Measurements from ENCODE around the gene SLC24A3.
A peak's percentile ranks its signal among the peaks of the same experiment; 100 is the strongest.

Gene SLC24A3

DNA sequence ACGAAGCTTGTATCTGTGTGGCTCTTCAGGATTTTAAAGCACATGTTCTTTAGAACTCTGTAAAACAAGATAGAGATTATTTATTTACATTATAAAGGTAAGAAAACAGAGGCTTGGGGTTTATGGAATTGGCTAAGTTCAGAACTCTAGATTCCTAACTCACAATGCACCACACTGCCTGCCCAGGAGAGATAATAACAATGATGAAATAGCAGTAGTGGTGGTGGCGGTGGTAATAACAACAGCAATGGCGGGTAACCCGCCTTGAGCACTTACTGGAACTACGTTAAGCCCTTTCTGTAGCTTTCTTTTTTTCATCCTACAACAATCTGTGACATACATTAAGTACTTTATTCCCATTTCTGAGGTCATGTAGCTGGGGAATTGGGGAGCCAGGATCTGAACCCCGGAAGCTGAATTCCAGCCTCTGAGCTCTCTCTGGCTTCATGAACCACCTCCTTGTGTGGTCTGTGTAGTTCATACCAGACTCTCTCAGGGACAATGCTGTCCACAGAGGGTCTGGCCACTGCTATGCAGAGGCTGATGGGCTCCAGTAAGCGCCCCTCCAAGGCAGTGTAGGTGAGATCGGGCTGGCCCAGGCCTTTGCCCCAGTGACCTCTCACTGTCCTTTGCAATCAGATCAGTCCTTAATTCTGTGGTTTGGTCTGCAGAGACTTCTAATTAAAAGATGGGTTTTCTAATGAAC is 260.9 kb downstream of the SLC24A3 start:
- no peak for DNase-seq

- no peak for DNase-seq
Measured at GRCh38 chr20:19473922-19474286, 261.5 kb downstream of the SLC24A3 start.

DNA sequence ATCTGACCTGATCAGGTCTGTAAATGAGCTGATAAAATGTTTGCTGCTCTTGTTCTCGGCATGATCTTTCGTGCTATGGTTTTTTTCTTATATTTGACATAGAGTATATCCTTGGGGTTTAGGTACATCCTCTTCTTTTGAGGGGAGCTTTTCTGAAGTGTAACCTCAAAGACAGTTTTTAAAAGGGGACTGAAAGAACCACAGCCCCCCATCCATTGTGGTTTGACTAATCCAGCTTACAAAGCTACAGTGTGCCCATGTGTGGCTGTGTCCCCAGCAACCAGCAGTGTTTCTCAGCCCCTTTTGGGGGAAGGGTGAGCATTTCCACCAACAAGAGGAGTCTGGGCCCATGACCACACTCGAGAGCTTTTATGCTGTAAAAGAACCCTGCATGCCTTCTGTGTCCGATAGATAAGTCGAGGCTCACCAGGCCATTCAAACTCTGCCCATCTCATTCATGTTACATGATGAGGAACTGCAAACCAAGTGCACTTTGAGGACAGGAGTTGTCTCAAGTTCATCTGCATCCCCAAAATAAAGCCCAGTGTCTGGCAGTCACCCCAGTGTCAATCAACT is 266.0 kb downstream of the SLC24A3 start:
- DNase-seq, result no peak

DNA sequence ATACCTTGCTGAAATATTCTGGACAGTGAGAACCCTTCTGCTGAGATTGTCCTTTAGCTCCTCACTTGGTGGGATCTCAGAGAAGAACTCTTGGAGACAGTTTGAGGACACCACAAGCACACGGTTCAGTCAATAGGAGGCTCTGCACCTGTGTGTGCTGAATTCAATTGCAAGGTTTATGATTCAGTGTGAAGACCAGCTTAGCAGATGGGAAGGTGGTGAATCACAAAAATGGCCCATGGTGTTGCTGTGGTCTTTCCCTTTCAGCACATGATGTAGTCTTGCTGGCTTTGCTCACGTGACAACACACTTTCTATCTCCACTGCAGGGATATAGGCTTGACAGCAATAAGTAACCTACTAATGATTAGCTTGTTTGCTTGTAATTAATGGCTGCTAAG is 270.3 kb downstream of the SLC24A3 start:
- no peak for DNase-seq

- no peak for DNase-seq
Measured at GRCh38 chr20:19483309-19483708, 270.9 kb downstream of the SLC24A3 start.

GRCh38 chr20:19486446-19486845 is 274.0 kb downstream of the SLC24A3 start:
- DNase-seq, result no peak

GRCh38 chr20:19487420-19487819 is 275.0 kb downstream of the SLC24A3 start:
- no peak for DNase-seq

DNA sequence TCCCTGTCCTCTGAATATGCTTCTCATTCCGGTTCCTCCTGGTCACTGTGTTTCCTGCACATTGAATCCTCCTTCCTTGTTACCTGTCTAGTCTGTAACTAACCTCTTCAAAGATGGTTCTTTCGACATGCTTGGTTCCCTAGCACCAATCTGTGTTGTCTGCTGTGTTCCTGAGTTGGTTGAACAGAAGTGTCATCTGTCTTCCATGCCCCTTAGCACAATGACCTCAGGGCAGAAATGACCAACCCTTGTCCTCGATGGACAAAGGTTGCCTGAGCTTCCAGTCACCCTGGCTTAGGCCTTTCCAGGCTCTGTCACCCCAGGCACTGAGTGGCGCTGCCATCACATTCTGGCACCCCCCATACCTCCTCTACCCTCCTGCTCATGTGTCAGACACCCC is 278.8 kb downstream of the SLC24A3 start:
- no peak for DNase-seq

DNA sequence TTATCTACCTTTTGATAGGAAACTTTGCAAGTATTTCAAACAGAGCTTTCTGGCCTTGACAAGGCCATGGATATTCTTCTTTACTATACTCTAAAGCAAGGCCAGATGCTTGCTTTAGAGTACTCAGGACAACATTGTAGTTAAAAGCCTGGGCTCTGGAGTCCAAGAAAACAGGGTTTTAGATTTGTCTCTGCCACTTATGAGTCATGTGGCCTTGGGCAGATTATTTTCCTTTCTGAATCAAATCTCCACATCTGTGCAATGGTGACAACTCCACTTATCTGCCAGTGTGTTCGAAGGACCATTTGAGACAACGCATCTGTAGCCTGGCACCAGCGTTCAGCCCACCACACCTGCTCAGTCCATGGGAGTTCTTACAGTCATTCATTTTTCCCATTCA is 279.7 kb downstream of the SLC24A3 start:
- DNase-seq, result no peak

GRCh38 chr20:19492687-19493336 is 280.4 kb downstream of the SLC24A3 start:
- DNase-seq, result no peak

GRCh38 chr20:19493794-19494495 is 281.5 kb downstream of the SLC24A3 start:
- no peak for DNase-seq

DNA sequence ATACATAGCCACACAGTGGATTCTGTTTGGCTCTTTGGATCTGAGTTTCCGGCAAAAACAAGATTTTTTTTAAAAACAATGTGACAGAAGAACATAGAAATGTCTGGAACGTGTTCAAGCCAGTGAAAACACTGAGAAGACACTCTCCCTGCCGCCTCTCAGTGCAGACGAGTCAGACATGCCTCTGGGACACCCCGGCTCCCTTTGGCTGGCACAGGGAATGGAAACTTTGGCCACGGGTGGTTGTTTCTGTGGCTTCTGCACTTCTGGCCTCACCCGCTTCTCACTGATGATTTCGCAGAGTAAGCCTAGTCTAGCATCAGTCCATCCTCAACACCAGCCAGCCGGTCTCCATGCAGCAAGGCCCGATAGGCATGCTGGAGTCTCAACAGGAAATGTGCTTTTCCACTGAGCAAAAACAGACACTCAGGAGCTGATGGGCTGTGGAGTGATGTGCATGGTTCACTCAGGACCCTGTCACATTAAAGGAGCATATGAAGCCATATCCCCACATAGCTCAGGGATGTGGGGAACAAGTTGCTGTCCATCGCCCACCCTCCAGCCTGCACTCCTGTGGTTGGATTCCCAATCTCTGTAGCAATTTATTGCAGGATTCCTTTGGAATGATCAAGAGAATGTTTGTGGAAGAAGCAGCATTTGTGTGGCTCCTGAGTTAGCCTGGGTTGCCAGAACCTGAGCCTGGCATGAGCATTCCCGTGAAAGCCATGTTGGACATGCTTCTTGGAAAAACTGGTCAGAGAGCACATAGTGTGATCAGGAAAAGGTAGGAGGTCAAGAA is 283.7 kb downstream of the SLC24A3 start:
- DNase-seq, result no peak

DNA sequence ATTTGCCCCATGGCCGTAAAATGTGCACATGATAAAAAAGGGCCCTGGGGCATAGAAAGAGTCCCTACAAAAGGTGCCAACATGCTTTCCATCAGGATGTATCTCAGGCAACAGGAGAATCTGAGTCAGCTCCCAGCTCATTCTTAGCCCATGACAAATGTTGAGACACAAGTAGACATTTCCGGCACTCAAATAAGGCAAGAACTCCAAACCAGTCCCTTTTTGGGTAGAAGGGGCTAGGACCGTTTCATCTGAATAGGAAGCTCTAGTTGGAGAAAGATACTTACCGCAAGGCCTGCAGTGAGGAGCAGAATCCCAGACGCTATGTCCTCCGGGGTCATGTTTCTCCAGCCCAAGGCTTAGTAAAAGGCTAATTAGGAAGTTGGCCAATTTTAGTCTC is 284.6 kb downstream of the SLC24A3 start:
- DNase-seq, result no peak

DNA sequence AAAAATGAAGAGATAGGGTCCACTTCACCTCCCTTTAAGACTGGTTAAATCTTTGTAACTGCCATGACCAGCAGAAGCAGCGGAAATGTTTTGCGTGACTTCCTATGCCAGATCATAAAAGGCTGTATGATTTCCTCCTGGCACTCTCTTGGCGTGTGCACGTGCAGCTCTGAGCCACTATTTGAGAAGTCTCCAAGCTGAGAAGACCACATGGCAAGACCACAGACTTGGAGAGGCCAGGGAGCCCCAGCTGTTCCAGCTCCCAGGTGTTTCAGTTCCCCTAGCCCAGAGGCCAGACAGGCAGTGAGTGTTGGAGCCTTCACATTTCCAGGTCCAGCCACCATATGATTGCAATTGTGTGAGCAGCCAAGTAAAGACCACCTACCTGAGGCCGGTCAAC is 286.3 kb downstream of the SLC24A3 start:
- no peak for DNase-seq

DNA sequence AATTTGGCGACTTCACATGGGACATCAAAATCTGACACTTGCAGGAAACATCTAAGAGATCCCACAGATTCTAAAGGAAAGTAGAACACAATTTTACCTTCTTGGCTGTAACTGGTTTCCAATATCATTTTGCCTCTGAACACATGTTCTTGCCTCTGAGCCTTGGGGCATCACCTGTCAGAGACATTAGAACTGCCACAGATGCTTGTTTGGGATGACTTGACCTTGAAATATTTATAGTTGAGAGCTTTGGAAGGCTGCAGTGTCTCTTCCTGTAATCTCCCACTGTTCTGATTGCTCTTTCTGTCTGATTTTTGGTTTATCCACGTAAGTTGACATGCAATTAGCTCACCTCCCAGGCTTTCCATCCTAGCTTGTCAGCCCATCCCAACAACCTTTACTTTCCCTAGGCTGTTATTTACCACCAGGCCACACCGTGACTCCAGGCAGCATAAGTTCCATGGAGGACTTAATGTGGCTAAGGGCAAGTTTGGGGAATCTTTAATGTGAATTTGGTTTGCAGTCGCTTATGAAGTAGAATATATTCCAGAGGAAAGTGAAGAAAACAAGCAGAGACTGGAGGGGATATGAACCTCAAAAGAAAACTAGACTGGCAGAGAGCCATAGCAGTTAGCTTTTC is 289.2 kb downstream of the SLC24A3 start:
- DNase-seq, result no peak

DNA sequence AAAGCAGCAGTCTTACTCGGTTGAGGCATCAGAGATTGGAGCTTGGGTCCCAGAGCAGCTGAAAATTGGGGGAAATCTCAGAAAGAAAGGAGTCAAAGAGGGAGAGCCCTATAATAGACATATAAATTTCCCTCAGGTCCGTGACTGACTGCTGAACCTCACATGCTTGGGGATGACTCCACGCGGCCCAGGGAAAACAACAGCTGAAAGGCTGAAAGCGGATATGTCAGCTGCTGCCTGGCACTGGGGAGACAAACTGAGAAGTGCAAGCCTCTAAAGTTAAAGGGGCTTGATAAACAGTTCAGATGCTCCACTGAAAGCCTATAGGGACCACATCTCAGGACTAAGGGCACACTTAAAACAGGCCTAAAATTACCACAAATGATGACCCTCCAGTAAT is 289.7 kb downstream of the SLC24A3 start:
- DNase-seq, result peak; percentile 67

- DNase-seq, result no peak
Measured at GRCh38 chr20:19504251-19504650, 291.8 kb downstream of the SLC24A3 start.

GRCh38 chr20:19506021-19506420 is 293.6 kb downstream of the SLC24A3 start:
- DNase-seq, result no peak

GRCh38 chr20:19508449-19508848 is 296.0 kb downstream of the SLC24A3 start:
- no peak for DNase-seq

DNA sequence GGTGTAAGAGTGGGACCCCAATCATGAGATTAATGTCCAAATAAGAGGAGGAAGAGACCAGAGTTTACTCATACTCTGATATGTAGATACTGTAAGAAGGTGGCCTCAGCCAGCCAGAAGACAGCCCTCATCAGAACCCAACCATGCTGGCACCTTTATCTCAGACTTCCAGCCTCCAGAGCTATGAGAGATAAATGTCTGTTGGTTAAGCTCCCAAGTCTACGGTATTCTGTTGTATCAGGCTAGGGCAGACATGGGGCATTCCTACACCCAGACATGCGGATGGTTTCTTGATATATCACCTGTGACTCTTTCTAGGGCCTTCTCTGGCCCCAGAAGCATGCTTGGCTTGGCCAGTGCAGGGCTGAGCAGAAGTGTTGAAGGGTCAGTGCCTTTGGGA is 298.2 kb downstream of the SLC24A3 start:
- no peak for DNase-seq

DNA sequence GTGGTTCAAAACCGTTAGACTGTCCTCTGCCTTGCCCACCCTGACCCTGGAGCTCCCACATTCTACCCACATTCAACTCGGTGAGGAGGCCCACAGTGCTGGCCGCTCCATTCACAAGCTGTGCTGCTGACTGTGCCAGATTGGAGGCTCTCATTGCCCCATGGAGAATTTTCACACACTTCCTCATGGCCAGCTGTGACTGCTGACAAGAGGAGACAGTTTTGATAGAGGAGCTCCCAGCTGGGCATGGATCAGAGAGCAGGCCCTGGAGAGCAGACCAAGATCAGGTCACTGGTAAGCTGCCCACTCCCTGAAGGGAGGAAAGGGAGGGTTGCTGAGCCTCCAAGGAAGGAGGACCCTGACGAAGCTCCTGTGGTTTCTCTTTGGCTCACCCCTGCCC is 299.5 kb downstream of the SLC24A3 start:
- peak; percentile 40 for DNase-seq

- DNase-seq, result no peak
Measured at GRCh38 chr20:19512886-19513677, 300.6 kb downstream of the SLC24A3 start.

Data from femur (tissue), 1 donor.